ENCODE results near the gene HEG1. TPM values are rescaled to one million over a fixed set of nuclear protein-coding genes. Genes with fewer than 3 reads are reported as not detected.

The HEG1 gene
- polyA plus RNA-seq, 3 donors = 0.28 to 4.2 (median 0.69) TPM

DNA sequence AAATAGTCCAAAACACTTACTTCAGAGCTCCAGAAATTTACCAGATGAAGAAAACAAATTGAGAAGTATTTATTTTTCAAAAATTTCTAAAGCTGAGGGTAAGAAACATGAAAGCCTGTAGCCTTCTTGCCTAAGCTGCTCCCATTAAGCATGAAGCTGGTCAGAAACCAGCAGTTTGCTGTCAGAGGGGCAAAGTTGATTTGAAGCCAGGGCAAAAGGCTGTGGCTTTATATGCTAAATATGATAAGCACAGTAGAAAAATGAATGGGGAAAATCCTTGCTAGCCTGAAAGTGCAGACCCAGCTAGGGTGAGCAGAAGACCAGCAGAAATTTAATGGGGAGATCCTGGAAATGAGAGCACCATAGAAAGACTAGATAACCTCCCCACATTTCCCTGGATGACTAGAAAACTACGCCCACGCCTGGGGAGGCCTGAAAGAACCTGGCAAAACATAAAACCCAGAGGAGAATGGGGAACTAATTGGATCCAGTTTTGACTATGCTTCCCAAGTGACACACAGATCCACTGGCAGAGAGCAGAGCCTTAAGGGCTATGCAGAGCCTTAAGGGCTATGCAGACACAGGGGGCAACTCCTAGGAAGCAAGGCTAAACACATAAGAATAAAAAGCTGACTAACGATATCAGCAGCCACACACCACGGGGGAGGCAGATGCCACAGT is 43.0 kb upstream of the HEG1 start:
- H2AFZ ChIP-seq (ENCODE audit: insufficient read depth, low read depth, low read length, poor library complexity, severe bottlenecking) = no peak overlapping the region
- H3K27me3 Mint-ChIP-seq (ENCODE audit: low read depth in 3 of 3) = peaks cover 0 to 6% (median 1%) of the 10 kb centered on the region in 3 donors
- no peak overlapping the region for H3K4me2 ChIP-seq (replicated peaks; ENCODE audit: extremely low read depth, low read length, poor library complexity, severe bottlenecking)
- H3K79me2 ChIP-seq (ENCODE audit: insufficient read depth, low read length) = no peaks in the 10 kb centered on the region
- TF ChIP-seq, protein P1, sequence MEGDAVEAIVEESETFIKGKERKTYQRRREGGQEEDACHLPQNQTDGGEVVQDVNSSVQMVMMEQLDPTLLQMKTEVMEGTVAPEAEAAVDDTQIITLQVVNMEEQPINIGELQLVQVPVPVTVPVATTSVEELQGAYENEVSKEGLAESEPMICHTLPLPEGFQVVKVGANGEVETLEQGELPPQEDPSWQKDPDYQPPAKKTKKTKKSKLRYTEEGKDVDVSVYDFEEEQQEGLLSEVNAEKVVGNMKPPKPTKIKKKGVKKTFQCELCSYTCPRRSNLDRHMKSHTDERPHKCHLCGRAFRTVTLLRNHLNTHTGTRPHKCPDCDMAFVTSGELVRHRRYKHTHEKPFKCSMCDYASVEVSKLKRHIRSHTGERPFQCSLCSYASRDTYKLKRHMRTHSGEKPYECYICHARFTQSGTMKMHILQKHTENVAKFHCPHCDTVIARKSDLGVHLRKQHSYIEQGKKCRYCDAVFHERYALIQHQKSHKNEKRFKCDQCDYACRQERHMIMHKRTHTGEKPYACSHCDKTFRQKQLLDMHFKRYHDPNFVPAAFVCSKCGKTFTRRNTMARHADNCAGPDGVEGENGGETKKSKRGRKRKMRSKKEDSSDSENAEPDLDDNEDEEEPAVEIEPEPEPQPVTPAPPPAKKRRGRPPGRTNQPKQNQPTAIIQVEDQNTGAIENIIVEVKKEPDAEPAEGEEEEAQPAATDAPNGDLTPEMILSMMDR (IDR thresholded peaks at IDR 0.05) = no peak
- no peaks in the 10 kb centered on the region for H3K4me1 Mint-ChIP-seq
- no peak overlapping the region for H3K4me3 Mint-ChIP-seq
- H3K27ac ChIP-seq (ENCODE audit: low read depth in 1 of 2, low read length in 2 of 2) = no peak overlapping the region
- H3K36me3 Mint-ChIP-seq = no peaks in the 10 kb centered on the region
- H3K9me3 ChIP-seq (replicated peaks in 1 of 2; ENCODE audit: control insufficient read depth in 1 of 2, insufficient read depth in 1 of 2, low read length in 2 of 2) = no peaks in the 10 kb centered on the region
- WGBS (ENCODE audit: insufficient coverage) = 100% methylated on average over 2 of the region's 4 CpGs
- H3K27me3 ChIP-seq (ENCODE audit: control insufficient read depth in 2 of 2, insufficient read depth in 2 of 2, low read length in 2 of 2) = no peaks in the 10 kb centered on the region
- H3K36me3 ChIP-seq (replicated peaks in 1 of 2; ENCODE audit: control insufficient read depth in 1 of 2, insufficient read depth in 2 of 2, low read length in 2 of 2) = no peaks in the 10 kb centered on the region
- intact Hi-C loops (cut with micrococcal nuclease) = no loop called here
- no peak for DNase-seq
- H4K20me1 ChIP-seq (ENCODE audit: insufficient read depth, low read length) = no peaks in the 10 kb centered on the region
- no peaks in the 10 kb centered on the region for H3K4me1 ChIP-seq (ENCODE audit: control insufficient read depth in 1 of 2, insufficient read depth in 2 of 2, low read length in 2 of 2)
- H3K4me3 ChIP-seq (replicated peaks in 1 of 3; ENCODE audit: low read depth in 2 of 3, low read length in 3 of 3) = no peak overlapping the region
- H3K9me3 Mint-ChIP-seq = peaks cover 0 to 6% (median 0%) of the 10 kb centered on the region in 7 donors
- no peak overlapping the region for H3K9ac ChIP-seq (ENCODE audit: insufficient read depth, low read length, poor library complexity, severe bottlenecking)
- H3K27ac Mint-ChIP-seq = no peak overlapping the region

DNA sequence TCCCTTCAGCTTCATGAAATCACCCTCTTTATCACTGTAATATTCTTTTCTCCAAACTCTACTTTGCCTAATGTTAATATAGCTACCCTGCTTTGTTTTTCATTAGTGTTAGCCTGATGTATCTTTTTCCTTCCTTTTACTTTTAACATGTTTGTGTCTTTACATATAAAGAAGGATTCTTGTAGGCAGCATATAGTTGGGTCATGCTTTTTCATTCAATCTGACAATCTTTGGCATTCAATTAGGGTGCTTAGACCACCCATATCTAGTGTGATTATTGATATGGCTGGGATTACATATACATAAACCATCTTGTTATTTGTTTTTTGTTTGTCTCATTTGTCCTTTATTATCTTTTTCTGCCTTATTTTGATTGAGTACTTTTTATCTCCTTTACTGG is 34.9 kb upstream of the HEG1 start:
- Mint-ChIP-seq H3K4me3 (no peak overlapping the region), H3K27ac (no peak overlapping the region), H3K36me3 (no peaks in the 10 kb centered on the region), H3K4me1 (no peaks in the 10 kb centered on the region), H3K9me3 (peaks cover 0 to 7% (median 3%) of the 10 kb centered on the region in 7 donors), H3K27me3 (ENCODE audit: low read depth in 3 of 3) (peaks cover 2 to 5% (median 4%) of the 10 kb centered on the region in 3 donors)
- no peak overlapping the region for H3K27ac ChIP-seq (ENCODE audit: low read depth in 1 of 2, low read length in 2 of 2)
- DNase-seq = no peak
- H3K36me3 ChIP-seq (replicated peaks in 1 of 2; ENCODE audit: control insufficient read depth in 1 of 2, insufficient read depth in 2 of 2, low read length in 2 of 2) = no peaks in the 10 kb centered on the region
- H3K79me2 ChIP-seq (ENCODE audit: insufficient read depth, low read length) = no peaks in the 10 kb centered on the region
- no peak overlapping the region for H3K4me2 ChIP-seq (replicated peaks; ENCODE audit: extremely low read depth, low read length, poor library complexity, severe bottlenecking)
- H3K4me1 ChIP-seq (ENCODE audit: control insufficient read depth in 1 of 2, insufficient read depth in 2 of 2, low read length in 2 of 2) = no peaks in the 10 kb centered on the region
- H2AFZ ChIP-seq (ENCODE audit: insufficient read depth, low read depth, low read length, poor library complexity, severe bottlenecking) = no peak overlapping the region
- H3K9ac ChIP-seq (ENCODE audit: insufficient read depth, low read length, poor library complexity, severe bottlenecking) = no peak overlapping the region
- H4K20me1 ChIP-seq (ENCODE audit: insufficient read depth, low read length) = no peaks in the 10 kb centered on the region
- H3K9me3 ChIP-seq (replicated peaks in 1 of 2; ENCODE audit: control insufficient read depth in 1 of 2, insufficient read depth in 1 of 2, low read length in 2 of 2) = no peaks in the 10 kb centered on the region
- TF ChIP-seq, protein P1 (IDR thresholded peaks at IDR 0.05) = no peak
- peaks cover 0 to 2% of the 10 kb centered on the region in 2 donors for H3K27me3 ChIP-seq (ENCODE audit: control insufficient read depth in 2 of 2, insufficient read depth in 2 of 2, low read length in 2 of 2)
- intact Hi-C loops (cut with micrococcal nuclease) = no loop called here
- H3K4me3 ChIP-seq (replicated peaks in 1 of 3; ENCODE audit: low read depth in 2 of 3, low read length in 3 of 3) = no peak overlapping the region

Measured in CD14-positive monocyte (primary cell).